HL-60 (cell line): Measurements from ENCODE around the gene MAP3K4.

Source experiments
- DNase-seq, 2 experiments: peaks; one replicate each; pipeline ENCODE4 v3.0.0-alpha.2; 2010 to 2020; ENCODE audit warnings: low read depth in 1 of 2, low spot score in 1 of 2
- H3K27ac ChIP-seq: fragments of 250-450 bp; sonication (Bioruptor Pico); replicated peaks from 2 replicates; pipeline ENCODE4 v1.5.1; 2020; ENCODE audit warnings: mild to moderate bottlenecking, moderate library complexity
- H3K27me3 ChIP-seq: fragments of 250-450 bp; sonication (Bioruptor Pico); 2 replicates; pipeline ENCODE4 v1.5.1; 2021; ENCODE audit warnings: mild to moderate bottlenecking, moderate library complexity; ENCODE audit not compliant: insufficient read depth, poor library complexity, severe bottlenecking
- H3K4me3 ChIP-seq: replicated peaks from 2 replicates; pipeline ENCODE4 v1.5.1; 2011; ENCODE audit warnings: mild to moderate bottlenecking, control low read depth, low read length; ENCODE audit not compliant: insufficient read depth
- GABPA ChIP-seq: IDR thresholded peaks from 2 replicates; pipeline ENCODE4 v1.6.1; 2012; ENCODE audit warnings: low read depth
- POLR2AphosphoS5 ChIP-seq: IDR thresholded peaks from 2 replicates; pipeline ENCODE4 v1.6.1; 2012; ENCODE audit warnings: low read depth
- SPI1 ChIP-seq: IDR thresholded peaks from 2 replicates; pipeline ENCODE4 v1.6.1; 2012; ENCODE audit warnings: low read depth, mild to moderate bottlenecking, borderline replicate concordance
- TF ChIP-seq, protein P1 (sequence below): IDR thresholded peaks from one replicate; pipeline ENCODE4 v1.5.1; 2011; ENCODE audit warnings: low read length, control low read depth, inconsistent platforms; ENCODE audit not compliant: insufficient read depth
- TF ChIP-seq, protein P2 (sequence below): IDR thresholded peaks from 2 replicates; pipeline ENCODE4 v1.6.1; 2012; ENCODE audit warnings: low read depth; ENCODE audit not compliant: insufficient replicate concordance

Gene MAP3K4

DNA sequence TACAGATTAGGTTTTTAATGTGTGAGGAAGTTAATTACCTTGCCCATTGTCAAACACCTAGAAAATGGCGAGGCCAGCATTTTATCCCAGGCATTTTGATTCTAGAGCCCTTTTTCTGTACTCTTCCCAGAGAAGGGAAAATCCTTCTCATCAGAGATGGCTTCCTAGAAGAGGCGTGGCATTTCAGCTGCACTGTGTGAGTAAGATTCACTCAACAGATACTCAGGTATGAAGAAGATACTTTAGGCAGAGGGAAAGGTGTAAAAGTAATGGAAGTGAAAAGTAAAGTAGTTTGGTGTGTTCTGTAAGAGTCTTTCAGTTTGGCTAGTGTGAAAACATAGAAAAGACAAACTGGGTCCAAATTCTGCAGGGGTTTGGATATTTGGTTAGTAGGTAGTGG is 113.8 kb downstream of the MAP3K4 start:
- TF ChIP-seq, protein P1, sequence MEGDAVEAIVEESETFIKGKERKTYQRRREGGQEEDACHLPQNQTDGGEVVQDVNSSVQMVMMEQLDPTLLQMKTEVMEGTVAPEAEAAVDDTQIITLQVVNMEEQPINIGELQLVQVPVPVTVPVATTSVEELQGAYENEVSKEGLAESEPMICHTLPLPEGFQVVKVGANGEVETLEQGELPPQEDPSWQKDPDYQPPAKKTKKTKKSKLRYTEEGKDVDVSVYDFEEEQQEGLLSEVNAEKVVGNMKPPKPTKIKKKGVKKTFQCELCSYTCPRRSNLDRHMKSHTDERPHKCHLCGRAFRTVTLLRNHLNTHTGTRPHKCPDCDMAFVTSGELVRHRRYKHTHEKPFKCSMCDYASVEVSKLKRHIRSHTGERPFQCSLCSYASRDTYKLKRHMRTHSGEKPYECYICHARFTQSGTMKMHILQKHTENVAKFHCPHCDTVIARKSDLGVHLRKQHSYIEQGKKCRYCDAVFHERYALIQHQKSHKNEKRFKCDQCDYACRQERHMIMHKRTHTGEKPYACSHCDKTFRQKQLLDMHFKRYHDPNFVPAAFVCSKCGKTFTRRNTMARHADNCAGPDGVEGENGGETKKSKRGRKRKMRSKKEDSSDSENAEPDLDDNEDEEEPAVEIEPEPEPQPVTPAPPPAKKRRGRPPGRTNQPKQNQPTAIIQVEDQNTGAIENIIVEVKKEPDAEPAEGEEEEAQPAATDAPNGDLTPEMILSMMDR: no peak
- TF ChIP-seq POLR2AphosphoS5 (no peak), SPI1 (no peak)
- TF ChIP-seq, protein P2, sequence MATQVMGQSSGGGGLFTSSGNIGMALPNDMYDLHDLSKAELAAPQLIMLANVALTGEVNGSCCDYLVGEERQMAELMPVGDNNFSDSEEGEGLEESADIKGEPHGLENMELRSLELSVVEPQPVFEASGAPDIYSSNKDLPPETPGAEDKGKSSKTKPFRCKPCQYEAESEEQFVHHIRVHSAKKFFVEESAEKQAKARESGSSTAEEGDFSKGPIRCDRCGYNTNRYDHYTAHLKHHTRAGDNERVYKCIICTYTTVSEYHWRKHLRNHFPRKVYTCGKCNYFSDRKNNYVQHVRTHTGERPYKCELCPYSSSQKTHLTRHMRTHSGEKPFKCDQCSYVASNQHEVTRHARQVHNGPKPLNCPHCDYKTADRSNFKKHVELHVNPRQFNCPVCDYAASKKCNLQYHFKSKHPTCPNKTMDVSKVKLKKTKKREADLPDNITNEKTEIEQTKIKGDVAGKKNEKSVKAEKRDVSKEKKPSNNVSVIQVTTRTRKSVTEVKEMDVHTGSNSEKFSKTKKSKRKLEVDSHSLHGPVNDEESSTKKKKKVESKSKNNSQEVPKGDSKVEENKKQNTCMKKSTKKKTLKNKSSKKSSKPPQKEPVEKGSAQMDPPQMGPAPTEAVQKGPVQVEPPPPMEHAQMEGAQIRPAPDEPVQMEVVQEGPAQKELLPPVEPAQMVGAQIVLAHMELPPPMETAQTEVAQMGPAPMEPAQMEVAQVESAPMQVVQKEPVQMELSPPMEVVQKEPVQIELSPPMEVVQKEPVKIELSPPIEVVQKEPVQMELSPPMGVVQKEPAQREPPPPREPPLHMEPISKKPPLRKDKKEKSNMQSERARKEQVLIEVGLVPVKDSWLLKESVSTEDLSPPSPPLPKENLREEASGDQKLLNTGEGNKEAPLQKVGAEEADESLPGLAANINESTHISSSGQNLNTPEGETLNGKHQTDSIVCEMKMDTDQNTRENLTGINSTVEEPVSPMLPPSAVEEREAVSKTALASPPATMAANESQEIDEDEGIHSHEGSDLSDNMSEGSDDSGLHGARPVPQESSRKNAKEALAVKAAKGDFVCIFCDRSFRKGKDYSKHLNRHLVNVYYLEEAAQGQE: no peak
- no peak overlapping the region for H3K27ac ChIP-seq
- no peak for DNase-seq
- H3K4me3 ChIP-seq: no peak overlapping the region
- H3K27me3 ChIP-seq: no peaks in the 10 kb centered on the region

DNA sequence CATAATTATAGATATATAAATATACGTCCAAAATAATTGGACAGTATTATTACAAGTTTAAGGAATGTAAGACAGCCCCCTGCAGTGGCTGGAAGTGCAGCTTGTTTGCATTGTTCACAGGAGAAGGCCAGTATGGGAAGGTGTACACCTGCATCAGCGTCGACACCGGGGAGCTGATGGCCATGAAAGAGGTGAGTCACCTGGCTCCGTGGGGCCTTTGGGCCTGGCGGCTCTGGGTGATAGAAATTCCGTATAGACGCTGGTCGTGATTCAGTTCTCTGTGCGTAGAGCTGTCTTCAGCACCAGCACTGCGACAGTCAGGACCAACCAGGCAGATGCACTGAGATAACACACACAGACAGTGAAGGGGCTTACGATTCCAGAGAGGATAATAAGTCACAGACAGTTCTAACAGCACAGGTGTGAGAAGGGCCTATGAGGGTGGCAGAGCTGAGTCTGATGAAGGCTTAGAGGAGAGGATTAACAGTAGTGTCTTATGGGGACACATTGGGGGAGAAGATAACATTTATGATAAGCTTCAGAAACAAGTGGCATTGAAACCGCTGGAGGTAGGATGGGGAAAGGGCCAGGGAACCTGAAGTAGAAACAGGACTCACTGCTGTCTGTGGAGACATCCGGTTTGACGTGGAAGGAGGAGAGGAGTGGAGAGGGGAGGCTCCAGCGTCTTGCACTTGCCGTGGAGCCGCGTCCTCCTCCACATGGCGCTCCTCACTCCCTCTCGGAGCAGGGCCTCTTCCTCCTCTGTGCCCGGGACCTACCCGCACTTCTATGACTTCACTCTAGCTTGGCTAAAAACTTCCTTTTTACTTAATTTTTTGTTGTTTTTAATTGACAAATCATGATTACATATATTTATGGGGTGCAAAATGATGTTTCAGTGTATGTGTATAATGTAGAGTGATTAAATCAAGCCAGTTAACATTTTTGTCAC is 116.5 kb downstream of the MAP3K4 start:
- Histone ChIP-seq H3K27ac (no peak overlapping the region), H3K27me3 (no peaks in the 10 kb centered on the region), H3K4me3 (no peak overlapping the region)
- TF ChIP-seq, protein P2: no peak
- TF ChIP-seq, protein P1: no peak
- TF ChIP-seq SPI1 (no peak), GABPA (no peak), POLR2AphosphoS5 (no peak)
- DNase-seq: no peak

DNA sequence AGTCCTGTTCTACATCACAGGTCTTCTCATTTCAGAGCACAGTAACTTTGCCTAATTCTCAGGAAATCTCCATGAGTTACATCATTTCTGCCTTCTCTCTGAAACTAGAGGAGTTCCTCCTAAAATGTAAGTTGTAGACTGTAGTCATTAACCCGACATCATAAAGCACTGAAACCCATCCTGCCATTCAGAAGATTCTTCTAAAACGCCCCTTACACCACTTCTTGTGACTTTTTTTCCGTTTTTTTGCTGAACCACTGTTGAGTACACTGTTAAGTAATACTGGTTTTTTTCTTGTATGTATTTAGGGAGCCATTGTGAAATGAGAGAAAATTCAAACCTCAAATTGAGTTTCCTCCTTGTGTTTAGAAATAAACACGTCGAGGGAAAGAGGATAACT is 117.3 kb downstream of the MAP3K4 start:
- Histone ChIP-seq H3K27ac (no peak overlapping the region), H3K27me3 (no peaks in the 10 kb centered on the region), H3K4me3 (no peak overlapping the region)
- TF ChIP-seq POLR2AphosphoS5: no peak
- TF ChIP-seq, protein P2: no peak
- TF ChIP-seq, protein P1: no peak
- TF ChIP-seq SPI1: no peak
- no peak for TF ChIP-seq GABPA
- DNase-seq: no peak
